Thoracic aorta endothelial cell (primary cell): ENCODE results near the gene CALHM2. TPM values are rescaled to one million over a fixed set of nuclear protein-coding genes. Genes with fewer than 3 reads are reported as not detected.

Experiments
- total RNA-seq: library from RNA; depleted of rRNA; stranded (reverse); fragments of >200 nt; gene quantifications from 2 replicates; pipeline ENCODE4 v1.2.3, GENCODE V29; 2012

Gene CALHM2
- 13.3 and 17.6 TPM in 2 replicates for total RNA-seq

DNA sequence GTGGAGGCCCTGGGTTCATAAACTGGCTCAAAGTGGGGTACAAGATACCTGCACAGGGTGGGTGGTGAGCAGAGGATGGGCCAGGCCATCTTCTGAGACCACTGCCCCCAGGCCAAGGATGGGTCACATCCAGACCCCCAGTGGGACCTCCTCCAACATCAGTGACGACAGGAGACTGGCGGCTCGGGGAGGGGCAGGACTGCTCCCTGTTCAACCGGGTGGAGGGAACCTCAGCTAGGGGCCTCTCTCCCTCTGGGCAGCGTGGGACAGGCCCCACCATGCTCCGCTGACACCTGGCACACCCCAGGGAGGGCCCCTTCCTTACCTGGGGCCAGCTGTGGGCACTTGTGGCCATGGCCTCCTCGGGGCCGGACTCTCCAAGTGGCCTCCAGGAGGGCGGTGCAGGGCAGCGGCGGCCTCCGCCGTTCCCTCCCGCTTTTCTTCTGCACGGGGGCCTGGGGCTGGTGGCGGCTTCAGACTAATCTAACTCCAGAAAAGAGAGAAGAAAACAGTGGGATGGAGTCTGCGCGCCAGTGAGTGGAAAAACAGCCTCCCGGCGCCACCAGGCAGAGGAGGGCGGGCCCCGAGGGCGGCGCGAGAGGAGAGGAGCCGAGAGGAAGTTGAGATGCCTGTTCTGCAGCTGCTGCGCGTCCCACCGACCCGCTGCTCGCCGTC is at the start of gene CALHM2:
TSS of gene CALHM2 (minus strand) at position 540 of the 675 bp plus-strand sequence. CDS start 2,429 bp downstream, outside the sequence.

GRCh38 chr10:103493362-103493915 is 41.3 kb upstream of the CALHM2 start, which contains the start of gene NEURL1:
Gene NEURL1, plus strand, starts transcription at chr10:103493705. Its CDS starts 683 bp downstream, at chr10:103494388.

DNA sequence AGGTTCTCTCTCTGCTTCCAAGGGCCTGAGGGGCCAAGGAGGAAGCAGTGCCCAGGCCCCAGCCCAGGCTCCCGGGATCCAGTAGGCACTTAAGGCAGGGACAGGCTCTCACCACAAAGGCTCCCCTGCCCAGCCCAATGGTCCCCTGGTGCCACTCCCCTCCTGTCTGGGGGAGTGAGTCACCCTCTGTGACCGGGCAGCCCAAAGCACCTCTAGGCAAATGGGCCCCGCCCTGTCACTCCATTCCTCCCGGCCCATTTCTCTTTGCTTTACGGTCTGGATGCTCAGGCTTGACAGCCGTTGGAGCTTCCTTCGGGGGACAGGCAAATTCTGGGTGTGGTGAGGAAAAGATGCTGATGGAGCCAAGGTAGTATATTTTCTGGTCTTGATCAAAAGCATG is 27.0 kb upstream of the CALHM2 start, which contains the start of gene CALHM3:
TSS of gene CALHM3 (minus strand) at position 106 of the 400 bp plus-strand sequence. CDS start 208 bp downstream, outside the sequence.

GRCh38 chr10:103458720-103459119 is 6.5 kb upstream of the CALHM2 start, which contains the start of gene CALHM1:
Gene CALHM1, minus strand, starts transcription at chr10:103458900. Its CDS starts 149 bp downstream, at chr10:103458751.

Other genes starting within 250 kb of the CALHM2 start
- 0.07 and 0.27 TPM in 2 replicates for gene RPEL1, start 206.5 kb downstream of the CALHM2 start, total RNA-seq
- 0.29 and 0.66 TPM in 2 replicates for gene INA, start 175.2 kb downstream of the CALHM2 start, total RNA-seq
- gene PCGF6, start 101.2 kb downstream of the CALHM2 start, total RNA-seq: 17.6 and 19.0 TPM in 2 replicates
- 8.0 and 10.8 TPM in 2 replicates for gene TAF5, start 84.4 kb downstream of the CALHM2 start, total RNA-seq
- gene ATP5MK, start 55.9 kb downstream of the CALHM2 start, total RNA-seq: 285 and 339 TPM in 2 replicates
- gene PDCD11, start 55.7 kb downstream of the CALHM2 start, total RNA-seq: 61.0 and 62.6 TPM in 2 replicates
- gene CALHM1, start 6.5 kb upstream of the CALHM2 start, total RNA-seq: not detected in 2 replicates
- not detected in 2 replicates for gene CALHM3, start 26.9 kb upstream of the CALHM2 start, total RNA-seq
- gene NEURL1, start 41.3 kb upstream of the CALHM2 start, total RNA-seq: under 0.01 and 0.43 TPM in 2 replicates